NCI-H146 treated with DMSO at 0.1 percent for 48 hours (cell line): ENCODE data around the gene SRRD.
"Not testable (repeated sequence)": the region's sequence is repeated elsewhere in the genome, so short reads cannot be mapped to it uniquely, and the experiment has no call there.

Experiments
- DNase-seq: peaks from one replicate; lab custom pipeline; 2025; ENCODE audit not compliant: unreplicated experiment; lab: John Stamatoyannopoulos, UW

SRRD gene, protein sequence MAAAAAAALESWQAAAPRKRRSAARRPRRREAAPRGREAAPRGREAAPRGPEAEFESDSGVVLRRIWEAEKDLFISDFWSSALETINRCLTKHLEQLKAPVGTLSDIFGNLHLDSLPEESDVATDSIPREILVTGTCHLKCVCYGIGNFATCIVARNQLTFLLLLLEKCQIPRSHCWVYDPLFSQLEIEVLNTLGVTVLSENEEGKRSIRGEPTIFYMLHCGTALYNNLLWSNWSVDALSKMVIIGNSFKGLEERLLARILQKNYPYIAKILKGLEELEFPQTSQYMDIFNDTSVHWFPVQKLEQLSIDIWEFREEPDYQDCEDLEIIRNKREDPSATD

DNA sequence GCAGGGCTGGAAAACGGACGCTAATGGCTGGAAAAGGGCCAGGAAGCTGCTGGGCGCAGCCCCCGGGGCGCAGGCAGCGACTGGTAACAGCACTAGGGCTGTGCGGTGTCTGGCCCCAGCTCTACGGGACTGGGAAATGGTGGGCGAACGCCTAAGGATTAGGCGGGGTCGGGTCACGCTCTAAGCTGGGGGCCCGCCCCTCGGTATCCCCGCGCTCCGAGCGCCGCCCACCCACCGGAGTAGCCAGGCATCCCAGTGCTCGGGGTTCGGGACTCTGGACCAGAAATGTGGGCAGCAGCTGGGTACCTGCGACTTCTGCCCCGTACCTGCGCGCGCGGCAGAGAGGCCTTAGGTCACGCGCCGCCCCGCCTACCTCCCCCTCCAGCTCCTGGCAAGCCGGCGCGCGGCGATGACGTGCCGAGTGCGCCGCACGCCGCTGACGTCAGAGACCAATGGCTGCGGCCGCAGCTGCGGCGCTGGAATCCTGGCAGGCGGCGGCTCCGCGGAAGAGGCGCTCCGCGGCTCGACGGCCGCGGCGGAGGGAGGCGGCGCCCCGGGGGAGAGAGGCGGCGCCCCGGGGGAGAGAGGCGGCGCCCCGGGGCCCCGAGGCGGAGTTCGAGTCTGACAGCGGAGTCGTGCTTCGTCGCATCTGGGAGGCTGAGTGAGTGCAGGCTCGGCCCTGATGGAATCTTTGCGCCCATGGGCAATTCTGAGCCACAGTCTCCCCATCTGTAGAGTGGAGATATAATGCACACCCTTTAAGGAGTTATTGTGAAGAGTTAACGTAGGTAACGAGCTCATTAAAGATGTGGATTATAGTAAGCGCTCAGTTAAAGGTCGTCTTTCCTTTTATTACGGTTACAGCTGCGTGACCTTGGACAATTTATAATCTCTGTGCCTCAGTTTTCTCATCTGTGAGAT, at the start of gene SRRD, which contains the start of gene HPS4:
Gene SRRD (plus strand): TSS at position 439 of the 921 bp plus-strand sequence. CDS start 14 bp downstream, at position 453.
Gene HPS4 (minus strand): TSS at position 345 of the 921 bp plus-strand sequence. CDS start 2,021 bp downstream, outside the sequence.
- DNase-seq, result peak; percentile 76

GRCh38 chr22:26435327-26436093, 48.2 kb upstream of the SRRD start:
- no peak for DNase-seq

- no peak for DNase-seq
These were observed 46.7 kb upstream of the SRRD start for GRCh38 chr22:26436903-26437515.

- DNase-seq, result no peak
These were observed 45.8 kb upstream of the SRRD start for GRCh38 chr22:26437694-26438392.

DNA sequence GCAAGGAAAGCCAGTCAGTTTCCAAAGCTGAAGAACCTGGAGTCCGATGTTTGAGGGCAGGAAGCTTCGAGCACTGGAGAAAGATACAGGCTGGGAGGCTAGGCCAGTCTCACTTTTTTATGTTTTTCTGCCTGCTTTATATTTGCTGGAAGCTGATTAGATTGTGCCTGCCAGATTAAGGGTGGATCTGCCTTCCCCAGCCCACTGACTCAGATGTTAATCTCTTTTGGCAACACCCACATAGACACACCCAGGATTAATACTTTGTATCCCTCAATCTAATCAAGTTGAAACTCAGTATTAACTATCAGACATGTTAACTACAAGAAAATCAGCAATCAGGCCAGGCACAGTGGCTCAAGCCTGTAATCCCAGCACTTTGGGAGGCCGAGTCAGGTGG, 44.9 kb upstream of the SRRD start:
- not testable (repeated sequence) for DNase-seq

GRCh38 chr22:26439559-26439958, 44.1 kb upstream of the SRRD start:
- DNase-seq, result no peak

GRCh38 chr22:26442086-26442756, 41.5 kb upstream of the SRRD start:
- DNase-seq, result no peak

GRCh38 chr22:26443901-26444690, 39.6 kb upstream of the SRRD start:
- no peak for DNase-seq

DNA sequence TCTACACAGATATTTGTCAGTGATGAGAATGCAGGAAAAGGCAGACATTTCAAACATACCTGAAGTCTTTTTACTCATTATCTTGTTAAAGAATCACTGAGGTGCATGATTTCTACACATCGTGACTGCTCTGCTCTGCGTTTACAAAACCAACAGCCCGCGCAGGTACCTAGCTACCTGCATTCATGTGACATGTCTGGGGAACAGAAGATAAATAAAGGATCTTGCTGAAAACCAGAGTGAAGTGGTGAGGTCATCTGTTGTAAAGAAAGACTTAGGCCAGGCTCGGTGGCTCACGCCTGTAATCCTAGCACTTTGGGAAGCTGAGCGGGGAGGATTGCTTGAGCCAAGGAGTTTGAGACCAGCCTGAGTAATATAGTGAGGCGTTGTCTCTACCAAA, 38.9 kb upstream of the SRRD start:
- no peak for DNase-seq

GRCh38 chr22:26445577-26446275, 38.0 kb upstream of the SRRD start:
- no peak for DNase-seq

GRCh38 chr22:26446808-26447515, 36.7 kb upstream of the SRRD start:
- DNase-seq, result no peak

- no peak for DNase-seq
These were observed 35.9 kb upstream of the SRRD start for GRCh38 chr22:26447584-26448329.

- no peak for DNase-seq
These were observed 35.3 kb upstream of the SRRD start for GRCh38 chr22:26448334-26448733.

DNA sequence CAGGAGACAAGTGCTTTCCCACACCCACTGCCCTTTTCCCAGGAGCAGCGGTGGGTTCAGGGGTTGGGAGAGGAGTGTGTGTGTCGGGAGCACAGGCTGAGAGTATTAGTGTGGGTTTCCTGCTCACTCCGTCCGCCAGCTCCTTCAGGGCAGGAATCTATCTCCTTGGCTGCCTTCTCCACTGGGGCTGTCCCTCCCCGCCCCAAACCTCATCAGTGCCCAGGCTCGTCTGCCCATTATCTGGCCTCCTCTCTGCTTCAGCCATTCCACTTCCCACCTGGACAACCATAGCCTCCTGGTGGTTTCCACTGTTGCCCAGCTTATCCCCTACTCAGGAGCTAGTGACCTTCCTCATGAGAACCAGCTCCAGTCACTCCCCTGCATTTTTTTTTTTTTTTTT, 34.7 kb upstream of the SRRD start:
- DNase-seq, result no peak

- no peak for DNase-seq
These were observed 33.1 kb upstream of the SRRD start for GRCh38 chr22:26450453-26451185.
